Hematopoietic multipotent progenitor cell treated with erythropoietin and hydrocortisone succinate and interleukin-3 and kit ligand, for 4 days (in vitro differentiated cells): ENCODE results near the gene YBX1.

Source experiments
- DNase-seq: peaks from one replicate; pipeline ENCODE4 v3.0.0-alpha.2; 2015

Gene YBX1

GRCh38 chr1:42735477-42736105, 53.4 kb downstream of the YBX1 start:
- no peak for DNase-seq

DNA sequence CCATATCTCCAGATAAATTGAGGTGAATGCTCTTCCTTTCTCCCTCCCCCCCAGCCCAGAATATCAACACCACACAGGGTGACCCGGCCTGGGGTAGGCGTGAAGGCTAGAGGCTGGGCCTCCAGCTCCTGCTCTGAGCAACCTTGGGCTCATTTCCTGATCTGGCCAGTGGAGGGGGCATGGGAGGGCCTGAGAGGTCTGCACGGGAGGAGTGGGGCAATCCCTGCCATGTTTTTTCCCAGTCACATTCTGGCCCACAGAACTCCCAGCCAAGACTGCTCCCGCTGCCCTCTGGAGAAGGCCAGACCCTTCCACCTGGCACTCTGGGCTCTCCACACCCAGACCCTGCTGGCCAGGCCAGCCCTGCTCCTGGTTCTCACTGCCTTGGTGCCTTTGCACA, 53.9 kb downstream of the YBX1 start:
- peak; percentile 66 for DNase-seq

- no peak for DNase-seq
Observed at GRCh38 chr1:42736571-42737200, 54.5 kb downstream of the YBX1 start.

GRCh38 chr1:42737257-42737656, 55.0 kb downstream of the YBX1 start:
- peak; percentile 84 for DNase-seq

DNA sequence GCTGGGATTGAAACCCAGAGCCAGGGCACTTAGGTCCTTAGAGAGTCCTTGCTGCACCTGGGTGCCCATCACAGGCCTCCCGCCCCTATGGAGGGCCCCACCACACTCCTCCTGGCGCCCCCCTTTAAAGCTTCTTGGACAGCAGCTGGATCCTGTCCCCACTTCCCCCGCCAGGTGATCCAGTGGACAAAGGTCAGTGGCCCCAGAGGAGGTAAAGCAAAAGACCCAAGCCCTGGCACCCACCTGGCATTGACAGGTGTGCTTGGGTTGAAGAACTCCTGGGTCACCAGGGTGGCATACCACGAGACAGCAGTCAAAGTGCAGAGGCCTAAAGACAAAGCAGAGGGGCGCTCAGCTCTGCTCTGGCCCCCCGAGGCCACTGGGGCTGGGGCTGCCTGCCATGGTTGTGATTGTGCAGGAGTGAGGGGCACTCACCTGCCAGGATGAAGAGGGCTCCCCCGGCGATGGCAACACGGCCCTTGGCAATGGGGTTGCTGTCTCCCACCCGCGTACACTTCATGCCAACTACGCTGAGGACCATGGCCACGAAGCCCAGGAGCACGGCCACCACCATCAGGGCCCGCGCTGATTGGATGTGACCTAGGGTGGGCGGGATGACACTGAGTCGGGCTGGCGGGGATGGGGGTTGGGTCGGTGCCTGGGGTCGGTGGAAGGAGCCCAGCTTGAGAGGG, 55.9 kb downstream of the YBX1 start:
- DNase-seq: no peak

- DNase-seq: no peak
Observed at GRCh38 chr1:42738678-42739226, 56.5 kb downstream of the YBX1 start.

DNA sequence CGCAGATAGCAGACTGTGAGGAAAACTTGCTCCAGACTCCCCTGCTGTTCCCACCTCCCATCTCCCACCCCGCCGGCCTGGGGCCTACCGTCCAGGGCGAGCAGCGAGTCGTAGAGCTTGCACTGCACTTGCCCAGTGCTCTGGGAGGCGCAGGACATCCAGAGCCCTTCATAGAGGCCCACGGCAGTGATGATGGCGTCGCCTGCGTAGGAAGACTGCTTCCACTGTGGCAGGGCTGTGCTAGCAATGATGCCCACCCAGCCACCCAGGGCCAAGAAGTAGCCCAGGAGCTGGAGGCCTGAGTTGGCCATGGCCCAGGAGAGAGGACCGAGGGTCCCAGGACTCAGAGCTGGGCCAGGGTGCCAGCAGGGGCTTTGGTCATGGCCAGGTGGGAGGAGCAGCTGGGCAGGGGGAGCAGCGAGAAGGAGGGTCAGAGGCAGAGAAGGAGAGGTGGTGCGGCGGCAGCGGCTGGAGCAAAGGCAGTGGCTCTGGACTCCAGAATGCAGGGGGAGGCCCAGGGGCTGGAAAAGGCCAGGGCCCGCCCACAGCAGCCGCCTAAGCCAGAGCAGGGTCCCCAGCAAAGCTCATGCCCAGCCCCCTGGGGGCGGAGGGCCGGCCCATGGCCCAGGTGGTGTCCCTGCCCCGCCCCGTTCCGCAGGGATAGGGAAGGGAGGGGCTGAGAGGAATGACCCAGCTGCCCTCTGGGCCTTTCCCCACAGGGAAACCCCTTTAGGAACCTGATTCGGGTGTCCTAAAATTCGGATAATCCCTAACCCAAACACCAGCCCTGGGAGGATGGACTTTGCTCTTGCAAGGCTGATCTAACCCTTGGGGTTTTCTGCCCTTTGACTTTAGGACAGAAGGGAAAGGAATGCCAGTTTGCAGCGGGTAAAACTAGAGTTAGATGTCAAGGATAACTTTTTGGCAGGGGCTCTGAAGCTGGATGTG, 57.8 kb downstream of the YBX1 start, which contains the start of gene CLDN19:
Gene CLDN19 (minus strand): TSS at position 484 of the 948 bp plus-strand sequence. CDS start 173 bp downstream, at position 311.
- no peak for DNase-seq

GRCh38 chr1:42740851-42741580, 58.8 kb downstream of the YBX1 start:
- DNase-seq: no peak

DNA sequence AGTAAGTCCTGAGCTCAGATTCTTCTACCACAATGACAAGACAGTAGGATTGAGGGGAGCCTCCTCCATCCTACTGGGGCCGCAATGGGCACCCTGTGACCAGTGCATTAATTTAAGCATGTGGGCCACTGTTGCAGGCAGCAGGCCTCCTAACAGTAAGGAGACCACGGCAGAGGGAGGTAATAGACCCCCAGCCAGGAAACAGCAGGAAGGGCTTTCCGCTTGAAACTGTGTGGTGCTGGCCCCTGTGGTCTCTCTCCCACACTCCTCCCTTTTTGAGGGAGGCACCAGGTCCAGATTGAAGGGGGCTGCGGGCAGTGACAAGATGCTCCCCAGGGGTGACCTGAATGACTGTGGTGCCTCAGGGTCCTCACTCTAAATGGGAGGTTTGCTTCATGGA, 59.5 kb downstream of the YBX1 start:
- DNase-seq: no peak

GRCh38 chr1:42742141-42742540, 59.9 kb downstream of the YBX1 start:
- DNase-seq: no peak

GRCh38 chr1:42742617-42743316, 60.5 kb downstream of the YBX1 start:
- DNase-seq: no peak

- DNase-seq: no peak
Observed at GRCh38 chr1:42743317-42744147, 61.3 kb downstream of the YBX1 start.

DNA sequence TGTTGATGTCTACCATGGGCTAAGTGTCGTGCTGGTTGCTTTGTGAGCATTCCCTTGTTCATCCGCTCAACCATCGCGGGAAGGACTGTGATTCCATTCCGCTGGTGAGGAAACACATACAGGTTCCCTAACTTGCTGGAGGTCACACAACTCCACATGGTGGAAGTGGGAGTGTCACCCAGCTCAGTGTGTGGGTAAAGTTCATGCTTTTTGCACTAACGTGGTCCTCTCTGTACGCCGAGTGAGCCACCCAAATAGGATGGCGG, 61.9 kb downstream of the YBX1 start:
- DNase-seq: no peak

DNA sequence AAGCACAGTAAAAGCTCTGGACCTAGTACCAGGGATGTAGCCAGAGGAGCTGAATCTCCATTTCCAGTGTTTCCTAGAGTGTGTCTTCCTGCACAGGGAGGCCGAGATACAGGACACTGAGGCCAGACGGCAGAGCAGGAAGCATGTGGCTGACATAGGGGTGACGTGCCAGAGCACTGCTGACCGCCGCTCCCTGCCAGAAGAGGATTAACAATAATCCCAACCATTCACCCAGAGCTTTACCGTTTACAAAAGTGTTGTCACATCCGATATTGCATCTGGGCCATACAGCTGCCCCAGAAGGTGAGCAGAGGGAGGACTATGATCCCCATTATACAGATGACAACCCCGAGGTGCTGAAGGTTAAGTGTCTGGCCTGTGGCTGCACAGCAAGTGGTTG, 63.6 kb downstream of the YBX1 start:
- no peak for DNase-seq

- no peak for DNase-seq
Observed at GRCh38 chr1:42746436-42747105, 64.4 kb downstream of the YBX1 start.

- DNase-seq: peak; percentile 72
Observed at GRCh38 chr1:42747125-42747524, 64.9 kb downstream of the YBX1 start.

- no peak for DNase-seq
Observed at GRCh38 chr1:42748021-42748420, 65.8 kb downstream of the YBX1 start.

- DNase-seq: no peak
Observed at GRCh38 chr1:42748461-42749410, 66.5 kb downstream of the YBX1 start.

GRCh38 chr1:42750041-42750440, 67.8 kb downstream of the YBX1 start:
- no peak for DNase-seq
